Endothelial cell of umbilical vein (primary cell): ENCODE data around the gene ATXN2L. TPM values are rescaled to one million over a fixed set of nuclear protein-coding genes. Genes with fewer than 3 reads are reported as not detected.

ENCODE experiments used
- BruUV-seq: library from RNA; stranded (reverse); fragments of 400-500 nt; replicated peaks from 2 replicates; lab custom pipeline; 2021; lab: Mats Ljungman, UMichigan
- CTCF ChIA-PET: fragments of 300-600, 350-600 bp; sonication (Branson Sonifier 250); formaldehyde crosslinking; loops from one replicate; lab custom pipeline; 2021; ENCODE audit warnings: antibody characterized with exemption, inconsistent platforms; lab: Charles Lee
- POLR2A ChIA-PET: fragments of 300-600, 350-600 bp; sonication (Branson Sonifier 250); formaldehyde crosslinking; loops from one replicate; lab custom pipeline; 2021; ENCODE audit warnings: antibody characterized with exemption, inconsistent platforms; lab: Charles Lee
- DNase-seq: peaks from one replicate; pipeline ENCODE4 v3.0.0-alpha.2; 2011; ENCODE audit warnings: low read depth, low spot score
- FAIRE-seq: peaks from 2 replicates; lab custom pipeline; 2011; peaks lifted over from hg19 to GRCh38; lab: Jason Lieb, UNC
- H2AFZ ChIP-seq: 2 replicates; pipeline ENCODE4 v1.6.0; 2012; ENCODE audit warnings: low read depth, low read length, control low read depth, inconsistent platforms
- H3K27ac ChIP-seq: 2 replicates; pipeline ENCODE4 v1.5.1; 2011; ENCODE audit warnings: low read depth, mild to moderate bottlenecking, control low read depth, low read length, moderate library complexity; ENCODE audit not compliant: insufficient read depth
- H3K27me3 ChIP-seq, 2 experiments: 2 replicates each; pipeline versions ENCODE4 v1.6.0 to v1.6.1; 2011; ENCODE audit warnings: low read length in 2 of 2, mixed read lengths in 1 of 2; ENCODE audit not compliant: control insufficient read depth in 2 of 2, insufficient read depth in 2 of 2
- H3K36me3 ChIP-seq, 2 experiments: 2 replicates in 1 of 2; 3 replicates in 1 of 2; pipeline ENCODE4 v1.5.1; 2011; ENCODE audit warnings: low read length in 2 of 2, mild to moderate bottlenecking in 1 of 2, moderate library complexity in 1 of 2; ENCODE audit not compliant: control insufficient read depth in 2 of 2, insufficient read depth in 2 of 2; ENCODE audit errors: extremely low read depth in 1 of 2
- H3K4me1 ChIP-seq: 3 replicates; pipeline ENCODE4 v1.5.1; 2011; ENCODE audit warnings: mild to moderate bottlenecking, low read length; ENCODE audit not compliant: control insufficient read depth, insufficient read depth; ENCODE audit errors: extremely low read depth
- H3K4me2 ChIP-seq: 2 replicates; pipeline ENCODE4 v1.6.1; 2011; ENCODE audit warnings: low read length, control low read depth, mixed read lengths; ENCODE audit not compliant: insufficient read depth
- H3K4me3 ChIP-seq, 3 experiments: fragments of 200-600 bp in 1 of 3; sonication (generic), shearing (Covaris generic) in 1 of 3; replicated peaks in 1 of 3; 2 replicates each; pipeline ENCODE4 v1.5.1; 2011 to 2016; ENCODE audit warnings: control low read depth in 3 of 3, low read length in 3 of 3, mild to moderate bottlenecking in 2 of 3, inconsistent platforms in 1 of 3, low read depth in 1 of 3, moderate library complexity in 1 of 3; ENCODE audit not compliant: insufficient read depth in 1 of 3
- H3K79me2 ChIP-seq: 2 replicates; pipeline ENCODE4 v1.6.0; 2012; ENCODE audit warnings: low read length, inconsistent platforms; ENCODE audit not compliant: control insufficient read depth, insufficient read depth
- H3K9ac ChIP-seq: replicated peaks from 2 replicates; pipeline ENCODE3; 2011; ENCODE audit warnings: low read length, control low read depth; ENCODE audit not compliant: insufficient read depth; ENCODE audit errors: extremely low read depth
- H3K9me1 ChIP-seq: replicated peaks from 3 replicates; pipeline ENCODE4 v1.6.0; 2011; ENCODE audit warnings: mild to moderate bottlenecking, low read length; ENCODE audit not compliant: control insufficient read depth, insufficient read depth; ENCODE audit errors: extremely low read depth
- H3K9me3 ChIP-seq: replicated peaks from 2 replicates; pipeline ENCODE4 v1.5.1; 2012; ENCODE audit warnings: low read length, inconsistent platforms; ENCODE audit not compliant: control insufficient read depth, insufficient read depth
- H4K20me1 ChIP-seq: replicated peaks from 2 replicates; pipeline ENCODE3; 2011; ENCODE audit warnings: mild to moderate bottlenecking, low read length; ENCODE audit not compliant: control insufficient read depth, insufficient read depth; ENCODE audit errors: extremely low read depth
- CTCF ChIP-seq, 2 donors: IDR thresholded peaks; 1 replicate in 1 of 2; 2 replicates in 1 of 2; pipeline ENCODE4 v1.5.1; 2011; ENCODE audit warnings: low read length in 2 of 2, mild to moderate bottlenecking in 2 of 2, moderate library complexity in 2 of 2, control low read depth in 1 of 2, inconsistent platforms in 1 of 2, low read depth in 1 of 2; ENCODE audit not compliant: insufficient read depth in 1 of 2; ENCODE audit errors: extremely low read depth in 1 of 2
- EZH2 ChIP-seq: IDR thresholded peaks from 2 replicates; pipeline ENCODE4 v1.6.1; 2012; ENCODE audit warnings: borderline replicate concordance, low read depth, mild to moderate bottlenecking, moderate library complexity, low read length, inconsistent platforms; ENCODE audit not compliant: severe bottlenecking
- FOS ChIP-seq: IDR thresholded peaks from 2 replicates; pipeline ENCODE4 v1.6.1; 2011; ENCODE audit warnings: mild to moderate bottlenecking, low read length, moderate library complexity, borderline replicate concordance; ENCODE audit not compliant: insufficient read depth
- GATA2 ChIP-seq: IDR thresholded peaks from 2 replicates; pipeline ENCODE4 v1.7.0; 2011; ENCODE audit warnings: low read depth, mild to moderate bottlenecking, moderate library complexity, mixed read lengths, low read length; ENCODE audit not compliant: insufficient read length, insufficient read depth
- JUN ChIP-seq: IDR thresholded peaks from 2 replicates; pipeline ENCODE4 v1.6.1; 2011; ENCODE audit warnings: borderline replicate concordance, low read depth; ENCODE audit not compliant: insufficient read length, insufficient read depth
- MAX ChIP-seq: IDR thresholded peaks from 2 replicates; pipeline ENCODE4 v1.6.1; 2011; ENCODE audit not compliant: insufficient read depth, insufficient read length
- MYC ChIP-seq: IDR thresholded peaks from one replicate; pipeline ENCODE4 v1.6.1; 2011; ENCODE audit warnings: mild to moderate bottlenecking, low read depth, low read length
- POLR2A ChIP-seq: IDR thresholded peaks from 2 replicates; pipeline ENCODE4 v1.6.1; 2012; ENCODE audit warnings: low read depth, mild to moderate bottlenecking, control low read depth, low read length
- POLR2AphosphoS5 ChIP-seq: IDR thresholded peaks from 2 replicates; pipeline ENCODE4 v1.6.1; 2012; ENCODE audit warnings: low read depth, mild to moderate bottlenecking, control low read depth, low read length, moderate library complexity; ENCODE audit not compliant: insufficient read depth
- dilution Hi-C: fragments of 300-500 bp; cut with MboI; formaldehyde crosslinking; loops from one replicate; pipeline ENCODE4 v1.15.0; 2019; ENCODE audit warnings: low sequenced_read_pairs; ENCODE audit not compliant: extremely low pct_ligation_motif_present
- intact Hi-C: fragments of 100-400 bp; cut with micrococcal nuclease; formaldehyde crosslinking; loops from one replicate; pipeline ENCODE4 v1.10.0; 2022
- polyA plus RNA-seq, 4 experiments: library from polyadenylated mRNA; depleted of rRNA in 3 of 4; stranded (reverse) in 3 of 4; unstranded in 1 of 4; fragments of >200 nt; gene quantifications; 2 replicates each; pipeline versions ENCODE4 v1.2.1 to v1.2.3, GENCODE V29; 2011 to 2012; ENCODE audit warnings: missing spikeins in 1 of 4
- total RNA-seq: library from RNA; stranded (reverse); gene quantifications from 2 replicates; pipeline ENCODE4 v1.2.3, GENCODE V29; 2021

Gene ATXN2L
- total and polyA plus RNA-seq, 2 donors (not counting 3 experiments of a cell fraction or from before 2014, with no cell fraction given) = 59.0 to 208 TPM

- H3K27me3 ChIP-seq = no peaks in the 10 kb centered on the region
- peak overlapping the region; percentile 95 for H3K9ac ChIP-seq
- DNase-seq = no peak
- dilution Hi-C loops (no loop called here), intact Hi-C loops (loop anchor here (1.0 kb wide), 4 partner anchors 22 to 121 kb away; partner anchors contain the start of genes RABEP2, SH2B1 and TUFM)
- TF ChIP-seq MYC = no peak
- no peak for TF ChIP-seq POLR2AphosphoS5
- TF ChIP-seq JUN = no peak
- TF ChIP-seq POLR2A = no peak
- TF ChIP-seq MAX = no peak
- no peak for TF ChIP-seq GATA2
- TF ChIP-seq EZH2 = no peak
- no peak for TF ChIP-seq CTCF (IDR thresholded peaks at IDR 0.05; ENCODE audit: extremely low read depth in 1 of 2, insufficient read depth in 1 of 2, low read depth in 1 of 2, low read length in 2 of 2)
- no peak for TF ChIP-seq FOS
- H3K4me2 ChIP-seq = peak overlapping the region; percentile 97
- peaks cover 52% of the 10 kb centered on the region for H3K79me2 ChIP-seq
- H3K36me3 ChIP-seq = peaks cover 25 to 31% of the 10 kb centered on the region in 2 experiments
- CTCF ChIA-PET = no interaction called here
- H4K20me1 ChIP-seq = no peaks in the 10 kb centered on the region
- POLR2A ChIA-PET = no interaction called here
- H2AFZ ChIP-seq = no peak overlapping the region
- BruUV-seq = TSS peak; percentile 31
- H3K4me1 ChIP-seq = peaks cover 16% of the 10 kb centered on the region
- FAIRE-seq = no peak
- H3K9me1 ChIP-seq = no peaks in the 10 kb centered on the region
- peak overlapping the region; percentile 67 for H3K27ac ChIP-seq
- H3K9me3 ChIP-seq = no peaks in the 10 kb centered on the region
- H3K4me3 ChIP-seq = peak overlapping the region; percentile 38 to 93 (median 77)
These were observed 1.8 kb downstream of the ATXN2L start for GRCh38 chr16:28824717-28824973.
